OCI-M2 (cell line): ENCODE measurements around the gene OPRL1.

Experiments used
- DNase-seq: peaks from one replicate; lab custom pipeline; 2025; ENCODE audit not compliant: unreplicated experiment; lab: John Stamatoyannopoulos, UW

Gene OPRL1

GRCh38 chr20:64042054-64042781 lies 37.7 kb upstream of the OPRL1 start:
- no peak for DNase-seq

GRCh38 chr20:64043768-64044167 lies 36.1 kb upstream of the OPRL1 start:
- DNase-seq, result no peak

GRCh38 chr20:64044484-64045247 lies 35.2 kb upstream of the OPRL1 start:
- DNase-seq, result no peak

GRCh38 chr20:64045346-64046011 lies 34.4 kb upstream of the OPRL1 start:
- no peak for DNase-seq

GRCh38 chr20:64047046-64047389 lies 32.9 kb upstream of the OPRL1 start:
- DNase-seq, result no peak

- no peak for DNase-seq
Measured at GRCh38 chr20:64047968-64048401, 31.9 kb upstream of the OPRL1 start.

GRCh38 chr20:64048402-64049044 lies 31.4 kb upstream of the OPRL1 start:
- no peak for DNase-seq

- no peak for DNase-seq
Measured at GRCh38 chr20:64049060-64049877, 30.6 kb upstream of the OPRL1 start, which contains the start of gene SOX18. SOX18 (minus strand) TSS chr20:64049639; CDS start chr20:64049516, 123 bp downstream.

- no peak for DNase-seq
Measured at GRCh38 chr20:64049878-64050260, 30.0 kb upstream of the OPRL1 start.

- no peak for DNase-seq
Measured at GRCh38 chr20:64050261-64051032, 29.4 kb upstream of the OPRL1 start.

GRCh38 chr20:64051033-64051452 lies 28.8 kb upstream of the OPRL1 start:
- DNase-seq, result no peak

GRCh38 chr20:64051561-64052325 lies 28.1 kb upstream of the OPRL1 start:
- DNase-seq, result no peak

GRCh38 chr20:64052326-64052722 lies 27.6 kb upstream of the OPRL1 start:
- DNase-seq, result no peak

GRCh38 chr20:64052987-64053840 lies 26.7 kb upstream of the OPRL1 start:
- DNase-seq, result no peak

GRCh38 chr20:64053841-64054661 lies 25.8 kb upstream of the OPRL1 start:
- no peak for DNase-seq

- DNase-seq, result no peak
Measured at GRCh38 chr20:64055396-64055892, 24.4 kb upstream of the OPRL1 start.
